Activated naive CD8-positive, alpha-beta T cell treated with anti-CD3 and anti-CD28 coated beads for 36 hours (primary cell): ENCODE measurements around the gene AFF4. TPM values are rescaled to one million over a fixed set of nuclear protein-coding genes. Genes with fewer than 3 reads are reported as not detected.

Source experiments
- DNase-seq: peaks from one replicate; pipeline ENCODE4 v3.0.0; 2021
- H3K27ac Mint-ChIP-seq: one replicate; pipeline ENCODE4 v1.8.0; 2022; ENCODE audit warnings: mild to moderate bottlenecking, moderate library complexity, mixed read lengths
- H3K27me3 Mint-ChIP-seq: one replicate; pipeline ENCODE4 v1.8.0; 2022; ENCODE audit warnings: mild to moderate bottlenecking, mixed read lengths
- H3K36me3 Mint-ChIP-seq: one replicate; pipeline ENCODE4 v1.8.0; 2021; ENCODE audit warnings: mild to moderate bottlenecking, mixed read lengths
- H3K4me1 Mint-ChIP-seq: one replicate; pipeline ENCODE4 v1.8.0; 2021; ENCODE audit warnings: mixed read lengths
- H3K4me3 Mint-ChIP-seq: one replicate; pipeline ENCODE4 v1.8.0; 2022; ENCODE audit warnings: mild to moderate bottlenecking, moderate library complexity, mixed read lengths
- H3K9me3 Mint-ChIP-seq: one replicate; pipeline ENCODE4 v1.8.0; 2022; ENCODE audit warnings: mixed read lengths
- total RNA-seq, 2 experiments: library from RNA; stranded (reverse); gene quantifications; one replicate each; pipeline ENCODE4 v1.2.3, GENCODE V29; 2021

The AFF4 gene
- total RNA-seq, 2 experiments from 2014 or later: 22.2 to 22.9 TPM

GRCh38 chr5:132928062-132928407 lies 35.4 kb downstream of the AFF4 start:
- Mint-ChIP-seq H3K27me3 (no peaks in the 10 kb centered on the region), H3K27ac (no peak overlapping the region), H3K4me3 (no peak overlapping the region), H3K4me1 (peaks cover 9% of the 10 kb centered on the region), H3K9me3 (peaks cover 1% of the 10 kb centered on the region), H3K36me3 (peaks cover 21% of the 10 kb centered on the region)
- DNase-seq: no peak

GRCh38 chr5:132927355-132928061 lies 35.9 kb downstream of the AFF4 start:
- Mint-ChIP-seq H3K4me3 (no peak overlapping the region), H3K36me3 (peaks cover 18% of the 10 kb centered on the region), H3K27me3 (no peaks in the 10 kb centered on the region), H3K9me3 (peaks cover 1% of the 10 kb centered on the region), H3K27ac (no peak overlapping the region), H3K4me1 (peaks cover 7% of the 10 kb centered on the region)
- DNase-seq: no peak

- no peak overlapping the region for H3K27ac Mint-ChIP-seq
- peaks cover 17% of the 10 kb centered on the region for H3K36me3 Mint-ChIP-seq
- H3K27me3 Mint-ChIP-seq: no peaks in the 10 kb centered on the region
- H3K4me1 Mint-ChIP-seq: peaks cover 9% of the 10 kb centered on the region
- no peak for DNase-seq
- no peak overlapping the region for H3K4me3 Mint-ChIP-seq
- H3K9me3 Mint-ChIP-seq: peaks cover 1% of the 10 kb centered on the region
Observed at GRCh38 chr5:132926437-132926836, 37.0 kb downstream of the AFF4 start.

GRCh38 chr5:132916086-132916485 lies 47.3 kb downstream of the AFF4 start:
- Mint-ChIP-seq H3K36me3 (peaks cover 15% of the 10 kb centered on the region), H3K4me1 (peaks cover 3% of the 10 kb centered on the region), H3K27ac (no peak overlapping the region), H3K4me3 (no peak overlapping the region), H3K27me3 (no peaks in the 10 kb centered on the region), H3K9me3 (no peaks in the 10 kb centered on the region)
- no peak for DNase-seq

GRCh38 chr5:132915681-132916080 lies 47.8 kb downstream of the AFF4 start:
- no peak overlapping the region for H3K27ac Mint-ChIP-seq
- H3K36me3 Mint-ChIP-seq: peaks cover 13% of the 10 kb centered on the region
- peaks cover 3% of the 10 kb centered on the region for H3K4me1 Mint-ChIP-seq
- DNase-seq: no peak
- H3K27me3 Mint-ChIP-seq: no peaks in the 10 kb centered on the region
- no peaks in the 10 kb centered on the region for H3K9me3 Mint-ChIP-seq
- H3K4me3 Mint-ChIP-seq: no peak overlapping the region

GRCh38 chr5:132909702-132910101 lies 53.7 kb downstream of the AFF4 start:
- H3K4me3 Mint-ChIP-seq: no peak overlapping the region

GRCh38 chr5:132907161-132907560 lies 56.3 kb downstream of the AFF4 start:
- DNase-seq: no peak
- peaks cover 17% of the 10 kb centered on the region for H3K36me3 Mint-ChIP-seq
- H3K4me3 Mint-ChIP-seq: no peak overlapping the region
- peaks cover 8% of the 10 kb centered on the region for H3K4me1 Mint-ChIP-seq
- no peaks in the 10 kb centered on the region for H3K9me3 Mint-ChIP-seq
- H3K27ac Mint-ChIP-seq: no peak overlapping the region
- H3K27me3 Mint-ChIP-seq: no peaks in the 10 kb centered on the region

More at GRCh38 chr5:132909702-132910101, 53.7 kb downstream of the AFF4 start:
- no peak for DNase-seq
- no peaks in the 10 kb centered on the region for H3K27me3 Mint-ChIP-seq
- peaks cover 5% of the 10 kb centered on the region for H3K4me1 Mint-ChIP-seq
- H3K36me3 Mint-ChIP-seq: peaks cover 14% of the 10 kb centered on the region
- no peaks in the 10 kb centered on the region for H3K9me3 Mint-ChIP-seq
- H3K27ac Mint-ChIP-seq: no peak overlapping the region

- no peaks in the 10 kb centered on the region for H3K27me3 Mint-ChIP-seq
- H3K4me1 Mint-ChIP-seq: peaks cover 6% of the 10 kb centered on the region
- no peak overlapping the region for H3K4me3 Mint-ChIP-seq
- no peak overlapping the region for H3K27ac Mint-ChIP-seq
- no peak for DNase-seq
- no peaks in the 10 kb centered on the region for H3K9me3 Mint-ChIP-seq
- H3K36me3 Mint-ChIP-seq: peaks cover 15% of the 10 kb centered on the region
Observed at GRCh38 chr5:132905938-132906337, 57.5 kb downstream of the AFF4 start.

- H3K9me3 Mint-ChIP-seq: no peaks in the 10 kb centered on the region
- peaks cover 18% of the 10 kb centered on the region for H3K36me3 Mint-ChIP-seq
- H3K4me1 Mint-ChIP-seq: peaks cover 8% of the 10 kb centered on the region
- no peak for DNase-seq
- H3K27me3 Mint-ChIP-seq: no peaks in the 10 kb centered on the region
- no peak overlapping the region for H3K4me3 Mint-ChIP-seq
- H3K27ac Mint-ChIP-seq: no peak overlapping the region
Observed at GRCh38 chr5:132901730-132902129, 61.7 kb downstream of the AFF4 start.

GRCh38 chr5:132901036-132901435 lies 62.4 kb downstream of the AFF4 start:
- peaks cover 25% of the 10 kb centered on the region for H3K36me3 Mint-ChIP-seq
- DNase-seq: no peak
- no peak overlapping the region for H3K27ac Mint-ChIP-seq
- peaks cover 10% of the 10 kb centered on the region for H3K4me1 Mint-ChIP-seq
- H3K27me3 Mint-ChIP-seq: no peaks in the 10 kb centered on the region
- H3K9me3 Mint-ChIP-seq: no peaks in the 10 kb centered on the region
- H3K4me3 Mint-ChIP-seq: no peak overlapping the region

GRCh38 chr5:132898094-132898493 lies 65.3 kb downstream of the AFF4 start:
- no peak for DNase-seq
- H3K36me3 Mint-ChIP-seq: peaks cover 18% of the 10 kb centered on the region
- no peak overlapping the region for H3K27ac Mint-ChIP-seq
- H3K4me1 Mint-ChIP-seq: peaks cover 5% of the 10 kb centered on the region
- no peaks in the 10 kb centered on the region for H3K9me3 Mint-ChIP-seq
- no peak overlapping the region for H3K4me3 Mint-ChIP-seq
- no peaks in the 10 kb centered on the region for H3K27me3 Mint-ChIP-seq

GRCh38 chr5:132896685-132897084 lies 66.7 kb downstream of the AFF4 start:
- no peaks in the 10 kb centered on the region for H3K27me3 Mint-ChIP-seq
- no peak overlapping the region for H3K4me3 Mint-ChIP-seq
- H3K9me3 Mint-ChIP-seq: no peaks in the 10 kb centered on the region
- no peak for DNase-seq
- H3K27ac Mint-ChIP-seq: peak overlapping the region; percentile 16
- peaks cover 21% of the 10 kb centered on the region for H3K36me3 Mint-ChIP-seq
- peaks cover 4% of the 10 kb centered on the region for H3K4me1 Mint-ChIP-seq

GRCh38 chr5:132895719-132896305 lies 67.6 kb downstream of the AFF4 start:
- no peaks in the 10 kb centered on the region for H3K27me3 Mint-ChIP-seq
- no peaks in the 10 kb centered on the region for H3K9me3 Mint-ChIP-seq
- H3K36me3 Mint-ChIP-seq: peaks cover 21% of the 10 kb centered on the region
- H3K4me3 Mint-ChIP-seq: no peak overlapping the region
- H3K4me1 Mint-ChIP-seq: peaks cover 4% of the 10 kb centered on the region
- no peak for DNase-seq
- H3K27ac Mint-ChIP-seq: no peak overlapping the region

- peaks cover 9% of the 10 kb centered on the region for H3K36me3 Mint-ChIP-seq
- H3K27me3 Mint-ChIP-seq: no peaks in the 10 kb centered on the region
- no peak for DNase-seq
- H3K9me3 Mint-ChIP-seq: no peaks in the 10 kb centered on the region
- H3K4me1 Mint-ChIP-seq: peaks cover 3% of the 10 kb centered on the region
- no peak overlapping the region for H3K27ac Mint-ChIP-seq
- H3K4me3 Mint-ChIP-seq: no peak overlapping the region
Observed at GRCh38 chr5:132890817-132891216, 72.6 kb downstream of the AFF4 start.

- Mint-ChIP-seq H3K9me3 (no peaks in the 10 kb centered on the region), H3K4me1 (peaks cover 8% of the 10 kb centered on the region), H3K4me3 (no peak overlapping the region), H3K36me3 (peaks cover 5% of the 10 kb centered on the region), H3K27ac (no peak overlapping the region), H3K27me3 (no peaks in the 10 kb centered on the region)
- DNase-seq: no peak
Observed at GRCh38 chr5:132889501-132889900, 73.9 kb downstream of the AFF4 start.

GRCh38 chr5:132887283-132887682 lies 76.2 kb downstream of the AFF4 start:
- H3K4me1 Mint-ChIP-seq: peaks cover 11% of the 10 kb centered on the region
- no peaks in the 10 kb centered on the region for H3K9me3 Mint-ChIP-seq
- H3K27ac Mint-ChIP-seq: no peak overlapping the region
- H3K36me3 Mint-ChIP-seq: peaks cover 9% of the 10 kb centered on the region
- H3K27me3 Mint-ChIP-seq: no peaks in the 10 kb centered on the region
- no peak overlapping the region for H3K4me3 Mint-ChIP-seq
- no peak for DNase-seq
